HG03103 (cell line): ENCODE data around the gene BEND4.

Experiments used
- ATAC-seq: cut with Tn5 transposase; IDR thresholded peaks from one replicate; pipeline ENCODE4 v1.9.1; 2021; ENCODE audit warnings: low read depth; ENCODE audit not compliant: unreplicated experiment

Gene BEND4

DNA sequence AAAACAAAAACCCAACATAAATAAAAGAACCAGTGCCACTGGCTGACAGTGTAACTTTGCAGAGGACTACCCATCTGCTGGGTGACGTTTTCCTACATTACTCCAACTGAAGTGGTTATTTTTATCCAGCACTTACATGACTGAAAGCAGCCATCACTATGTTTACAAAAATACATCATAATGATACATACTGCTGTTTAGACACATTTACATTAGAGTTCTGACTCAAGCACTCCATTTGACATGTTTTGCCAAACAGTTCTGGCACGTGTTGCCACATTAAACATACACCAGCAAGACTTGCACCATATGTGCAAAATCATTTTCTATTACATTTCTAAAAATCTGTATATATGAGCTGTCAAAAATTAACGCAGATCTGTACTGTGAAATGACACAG lies 39.6 kb downstream of the BEND4 start:
- ATAC-seq: no peak

- no peak for ATAC-seq
Observed at GRCh38 chr4:42104521-42104920, 47.9 kb downstream of the BEND4 start.

DNA sequence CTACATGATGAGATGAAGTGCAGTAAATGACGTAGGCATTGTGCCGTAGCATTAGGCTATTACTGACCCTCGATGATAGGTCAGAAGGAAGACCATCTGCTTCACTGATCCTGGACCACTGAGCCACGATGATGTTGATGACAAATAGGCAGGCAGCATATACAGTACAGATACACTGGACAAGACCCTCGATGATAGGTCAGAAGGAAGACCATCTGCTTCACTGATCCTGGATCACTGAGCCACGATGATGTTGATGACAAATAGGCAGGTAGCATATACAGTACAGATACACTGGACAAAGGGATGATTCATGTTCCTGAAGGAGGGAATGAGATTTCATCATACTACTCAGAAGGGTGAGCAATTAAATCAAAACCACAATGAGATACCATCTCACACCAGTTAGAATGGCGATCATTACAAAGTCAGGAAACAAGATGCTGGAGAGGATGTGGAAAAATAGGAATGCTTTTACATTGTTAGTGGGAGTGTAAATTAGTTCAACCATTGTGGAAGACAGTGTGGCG lies 50.9 kb downstream of the BEND4 start:
- ATAC-seq: no peak

DNA sequence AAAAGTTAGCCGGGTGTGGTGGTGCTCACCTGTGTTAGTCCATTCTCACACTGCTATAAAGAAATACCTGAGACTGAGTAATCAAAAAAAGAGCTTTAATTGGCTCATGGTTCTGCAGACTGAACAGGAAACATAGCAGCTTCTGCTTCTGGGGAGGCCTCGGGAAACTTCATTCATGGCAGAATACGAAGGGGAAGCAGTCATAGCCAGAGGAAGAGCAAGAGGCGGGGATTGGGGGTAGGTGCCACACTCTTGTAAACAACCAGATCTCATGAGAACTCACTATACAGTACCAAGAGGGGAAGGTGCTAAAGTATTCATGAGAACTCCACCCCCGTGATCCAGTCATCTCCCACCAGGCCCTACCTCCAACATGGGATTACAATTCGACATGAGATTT lies 64.1 kb downstream of the BEND4 start:
- ATAC-seq: no peak

DNA sequence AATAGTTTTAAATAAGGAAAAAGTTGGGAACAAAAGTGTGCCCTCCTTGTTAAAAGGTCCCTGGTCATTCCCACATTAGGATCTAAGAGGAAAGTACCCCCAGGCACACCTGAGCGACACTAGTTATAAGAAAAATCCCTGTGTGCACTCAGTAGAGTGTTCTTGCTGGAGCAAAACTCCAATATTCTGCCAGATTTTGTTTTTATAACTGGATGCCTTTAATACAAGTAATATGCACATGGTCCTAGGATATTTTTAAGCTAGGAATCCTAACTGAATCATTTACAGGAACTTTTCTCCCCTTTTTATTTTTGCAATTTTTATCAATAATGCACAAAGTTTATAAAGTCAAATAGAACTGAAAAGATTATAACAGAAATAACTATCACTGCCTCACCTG lies 68.6 kb downstream of the BEND4 start:
- ATAC-seq: no peak

DNA sequence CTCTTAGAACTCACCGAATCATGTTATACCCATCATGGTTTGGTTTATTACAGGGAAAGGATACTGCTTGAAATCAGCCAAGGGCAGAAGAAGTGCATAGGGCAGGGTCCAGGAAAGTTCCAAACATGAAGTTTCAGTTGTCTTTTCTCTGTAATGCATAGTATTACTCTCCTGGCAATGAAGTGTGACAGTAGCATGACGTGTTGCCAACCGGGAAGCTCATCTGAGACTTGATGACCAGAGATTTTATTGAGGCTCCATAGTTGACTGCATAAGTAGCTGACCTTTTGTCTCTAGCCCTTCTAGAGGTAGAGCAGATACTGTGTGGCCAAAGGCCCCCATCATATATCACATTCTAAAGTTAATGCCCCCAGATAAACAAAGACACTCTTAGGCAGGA lies 72.1 kb downstream of the BEND4 start:
- ATAC-seq: no peak

GRCh38 chr4:42078184-42078801 lies 74.2 kb downstream of the BEND4 start:
- peak; percentile 88 for ATAC-seq

DNA sequence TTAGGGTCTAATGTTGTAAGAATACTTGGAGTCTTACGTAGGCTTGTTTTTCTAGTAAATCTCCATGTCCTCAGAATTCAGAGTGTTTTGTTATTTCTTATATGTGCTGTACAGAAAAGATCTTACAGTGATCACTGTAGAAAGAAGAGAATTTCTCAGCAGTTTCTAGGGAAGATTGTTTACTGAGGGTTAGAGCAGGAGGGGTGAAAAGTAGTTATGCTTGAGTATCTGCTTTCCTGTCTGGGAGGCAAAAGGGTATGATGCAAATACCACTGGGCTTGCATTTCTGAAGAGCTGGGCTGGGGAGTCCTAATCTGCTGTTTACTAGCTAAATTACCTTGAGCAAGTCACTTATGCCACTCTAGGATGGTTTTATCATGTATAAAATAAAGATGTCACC lies 78.2 kb downstream of the BEND4 start:
- ATAC-seq: no peak

- no peak for ATAC-seq
Observed at GRCh38 chr4:42070463-42070862, 82.0 kb downstream of the BEND4 start.

DNA sequence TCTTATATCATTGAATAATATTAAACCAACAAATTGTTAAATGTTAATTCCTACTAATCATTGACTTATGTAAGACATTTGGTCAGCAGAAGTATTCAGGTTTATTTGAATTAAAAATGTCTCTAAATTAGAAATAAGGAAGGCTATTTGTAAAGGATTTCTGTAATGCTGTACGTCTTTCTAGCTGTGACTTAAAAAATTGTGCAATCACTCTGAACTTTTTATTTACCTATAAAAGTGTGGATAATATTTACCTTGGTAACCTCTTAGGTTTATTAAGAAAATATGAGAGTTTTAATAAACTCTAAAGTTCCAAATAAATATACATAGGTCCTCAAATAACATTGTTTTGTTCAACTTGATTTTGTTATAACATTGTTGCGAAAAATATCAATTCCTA lies 85.2 kb downstream of the BEND4 start:
- ATAC-seq: no peak

- no peak for ATAC-seq
Observed at GRCh38 chr4:42066402-42066801, 86.1 kb downstream of the BEND4 start.
